Stimulated activated naive B cell treated with anti-CD40 and anti-IgM and Interleukin-4, amounts not matched to agents 10 μg/mL and 1 μg/mL and 100 μg/mL, for 72 hours (primary cell): ENCODE results near the gene RETREG1.
"Not testable (repeated sequence)": the region's sequence is repeated elsewhere in the genome, so short reads cannot be mapped to it uniquely, and the experiment has no call there.

Experiments used
- ATAC-seq, 2 donors: fragments of 150-1000 bp; cut with Tn5 transposase; replicated peaks; 2 replicates each; pipeline ENCODE4 v1.10.0; 2021; ENCODE audit warnings: moderate library complexity in 1 of 2
- DNase-seq: peaks from one replicate; pipeline ENCODE4 v3.0.0; 2021
- H3K27ac Mint-ChIP-seq: one replicate; pipeline ENCODE4 v1.8.0; 2022; ENCODE audit warnings: mild to moderate bottlenecking, mixed read lengths
- H3K27me3 Mint-ChIP-seq, 2 donors: one replicate each; pipeline ENCODE4 v1.8.0; 2022; ENCODE audit warnings: mixed read lengths in 2 of 2
- H3K36me3 Mint-ChIP-seq, 2 donors: one replicate each; pipeline ENCODE4 v1.8.0; 2022; ENCODE audit warnings: mixed read lengths in 2 of 2, mild to moderate bottlenecking in 1 of 2
- H3K4me1 Mint-ChIP-seq, 2 donors: one replicate each; pipeline ENCODE4 v1.8.0; 2022; ENCODE audit warnings: mixed read lengths in 2 of 2, mild to moderate bottlenecking in 1 of 2
- H3K4me3 Mint-ChIP-seq, 2 donors: one replicate each; pipeline ENCODE4 v1.8.0; 2022; ENCODE audit warnings: mild to moderate bottlenecking in 2 of 2, mixed read lengths in 2 of 2, moderate library complexity in 1 of 2
- H3K9me3 Mint-ChIP-seq, 2 donors: one replicate each; pipeline ENCODE4 v1.8.0; 2022; ENCODE audit warnings: mixed read lengths in 2 of 2, mild to moderate bottlenecking in 1 of 2

Gene RETREG1

GRCh38 chr5:16497546-16497945 is 119.3 kb downstream of the RETREG1 start:
- H3K27ac Mint-ChIP-seq: no peak overlapping the region
- H3K4me3 Mint-ChIP-seq: no peak overlapping the region
- DNase-seq (no peak), ATAC-seq (no peak)
- peaks cover 10 to 13% of the 10 kb centered on the region in 2 donors for H3K9me3 Mint-ChIP-seq
- H3K27me3 Mint-ChIP-seq: no peaks in the 10 kb centered on the region
- H3K4me1 Mint-ChIP-seq: peaks cover 0 to 1% of the 10 kb centered on the region in 2 donors
- H3K36me3 Mint-ChIP-seq: peaks cover 14% of the 10 kb centered on the region in 2 donors

- no peak overlapping the region for H3K4me3 Mint-ChIP-seq
- H3K27me3 Mint-ChIP-seq: no peaks in the 10 kb centered on the region
- peaks cover 0 to 1% of the 10 kb centered on the region in 2 donors for H3K4me1 Mint-ChIP-seq
- H3K9me3 Mint-ChIP-seq: peaks cover 10 to 13% of the 10 kb centered on the region in 2 donors
- H3K27ac Mint-ChIP-seq: no peak overlapping the region
- H3K36me3 Mint-ChIP-seq: peaks cover 10 to 14% of the 10 kb centered on the region in 2 donors
- ATAC-seq: no peak
- DNase-seq: no peak
Measured at GRCh38 chr5:16493261-16493660, 123.5 kb downstream of the RETREG1 start.

DNA sequence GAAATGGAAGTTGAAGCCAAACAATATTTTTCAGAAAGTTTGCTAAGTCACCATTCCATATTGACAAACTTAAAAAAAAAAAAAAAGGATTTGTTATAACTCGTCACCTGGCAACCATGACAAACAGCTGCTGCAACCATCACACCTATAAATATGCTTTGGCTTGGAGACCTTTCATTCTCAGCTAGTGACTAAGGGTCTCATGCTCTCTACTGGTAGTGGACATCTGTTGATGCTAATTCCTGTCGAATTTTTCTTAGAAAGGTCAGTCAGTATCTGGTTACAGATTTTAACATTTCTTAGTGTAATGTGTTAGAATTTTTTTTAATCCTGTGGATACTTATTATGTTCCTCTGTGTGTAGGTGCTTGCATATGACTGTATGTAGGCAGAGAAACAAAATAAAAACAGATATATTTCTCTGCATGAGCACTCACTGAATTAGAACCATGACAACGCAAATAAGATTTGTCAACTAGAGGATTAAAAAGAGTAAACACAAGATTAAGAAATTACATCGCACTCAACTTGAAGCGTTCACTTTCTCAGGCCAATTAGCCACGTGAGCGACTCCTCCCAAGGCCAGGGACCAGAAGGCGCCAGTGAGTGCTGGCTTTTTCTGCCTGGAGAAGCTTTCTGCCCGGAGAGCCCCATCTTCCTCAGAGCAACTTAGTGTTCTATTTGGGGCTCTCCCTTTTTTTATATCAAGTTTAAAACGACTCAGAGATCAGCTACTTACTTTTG is 124.2 kb downstream of the RETREG1 start:
- Mint-ChIP-seq H3K9me3 (peaks cover 10 to 13% of the 10 kb centered on the region in 2 donors), H3K27me3 (no peaks in the 10 kb centered on the region), H3K4me1 (peaks cover 0 to 1% of the 10 kb centered on the region in 2 donors), H3K36me3 (peaks cover 10 to 14% of the 10 kb centered on the region in 2 donors), H3K4me3 (no peak overlapping the region), H3K27ac (no peak overlapping the region)
- ATAC-seq (no peak), DNase-seq (no peak)

DNA sequence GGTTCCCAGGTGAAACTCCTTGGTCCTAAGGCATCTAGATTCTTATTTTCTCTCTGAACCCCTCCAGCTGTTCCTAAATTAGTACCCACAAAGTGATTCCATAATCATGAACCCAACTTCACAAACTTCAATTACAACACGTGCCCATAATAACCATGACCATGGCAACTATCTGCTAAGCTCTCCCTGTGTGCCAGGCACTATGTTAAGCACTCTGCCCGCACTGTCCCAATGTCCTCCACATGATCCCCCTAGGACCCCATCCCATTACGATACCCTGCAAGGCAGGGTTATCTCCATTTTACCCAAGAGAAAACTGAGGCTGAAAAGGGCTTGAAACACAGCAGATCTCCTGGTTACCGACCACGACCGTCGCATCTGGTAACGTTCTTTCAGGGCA is 125.9 kb downstream of the RETREG1 start:
- Mint-ChIP-seq H3K36me3 (peaks cover 10 to 11% of the 10 kb centered on the region in 2 donors), H3K27ac (no peak overlapping the region)

GRCh38 chr5:16489322-16489791 is 127.4 kb downstream of the RETREG1 start:
- DNase-seq: no peak
- peaks cover 0 to 1% of the 10 kb centered on the region in 2 donors for H3K4me1 Mint-ChIP-seq

More for the DNA sequence above, 125.9 kb downstream of the RETREG1 start:
- DNase-seq (no peak), ATAC-seq (no peak)
- Mint-ChIP-seq H3K4me1 (peaks cover 0 to 1% of the 10 kb centered on the region in 2 donors), H3K27me3 (no peaks in the 10 kb centered on the region), H3K9me3 (peaks cover 9 to 10% of the 10 kb centered on the region in 2 donors), H3K4me3 (no peak overlapping the region)

GRCh38 chr5:16487456-16487855 is 129.3 kb downstream of the RETREG1 start:
- DNase-seq: no peak
- Mint-ChIP-seq H3K36me3 (no peaks in the 10 kb centered on the region), H3K9me3 (no peaks in the 10 kb centered on the region), H3K27ac (no peak overlapping the region), H3K4me1 (no peaks in the 10 kb centered on the region), H3K27me3 (no peaks in the 10 kb centered on the region), H3K4me3 (no peak overlapping the region)
- no peak for ATAC-seq

More at GRCh38 chr5:16489322-16489791, 127.4 kb downstream of the RETREG1 start:
- Mint-ChIP-seq H3K27ac (no peak overlapping the region), H3K36me3 (peaks cover 3% of the 10 kb centered on the region in 2 donors), H3K27me3 (no peaks in the 10 kb centered on the region), H3K9me3 (peaks cover 2 to 3% of the 10 kb centered on the region in 2 donors), H3K4me3 (no peak overlapping the region)
- peak; percentile 65 to 77 for ATAC-seq

GRCh38 chr5:16486711-16487111 is 130.1 kb downstream of the RETREG1 start:
- Mint-ChIP-seq H3K27me3 (no peaks in the 10 kb centered on the region), H3K36me3 (no peaks in the 10 kb centered on the region), H3K4me3 (no peak overlapping the region), H3K9me3 (no peaks in the 10 kb centered on the region), H3K27ac (no peak overlapping the region), H3K4me1 (no peaks in the 10 kb centered on the region)
- ATAC-seq: no peak
- DNase-seq: no peak

DNA sequence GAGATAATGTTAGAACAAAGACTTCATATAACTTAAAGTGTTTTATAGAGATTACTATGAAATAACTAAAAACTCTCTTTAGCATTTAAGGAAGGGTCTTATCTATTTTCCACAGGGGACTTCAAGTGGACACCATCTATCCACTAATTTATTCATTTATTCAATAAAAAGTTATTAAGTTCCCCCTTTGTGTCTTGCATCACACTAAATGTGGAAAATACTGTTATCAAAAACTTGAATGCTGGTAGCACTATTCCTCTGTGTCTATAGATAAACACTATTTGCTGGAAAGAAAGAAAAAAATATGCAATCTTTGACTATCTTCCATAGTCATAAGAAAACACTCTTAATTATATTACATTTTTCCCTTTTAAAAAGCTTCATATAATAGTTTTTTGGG is 131.1 kb downstream of the RETREG1 start:
- Mint-ChIP-seq H3K4me3 (no peak overlapping the region), H3K27ac (no peak overlapping the region), H3K36me3 (no peaks in the 10 kb centered on the region), H3K9me3 (no peaks in the 10 kb centered on the region), H3K27me3 (no peaks in the 10 kb centered on the region), H3K4me1 (no peaks in the 10 kb centered on the region)
- DNase-seq: no peak
- ATAC-seq: no peak

- Mint-ChIP-seq H3K4me3 (no peak overlapping the region), H3K9me3 (no peaks in the 10 kb centered on the region), H3K27me3 (no peaks in the 10 kb centered on the region), H3K27ac (no peak overlapping the region), H3K36me3 (no peaks in the 10 kb centered on the region), H3K4me1 (no peaks in the 10 kb centered on the region)
- ATAC-seq (no peak), DNase-seq (no peak)
Measured at GRCh38 chr5:16484081-16484480, 132.7 kb downstream of the RETREG1 start.

- Mint-ChIP-seq H3K27me3 (no peaks in the 10 kb centered on the region), H3K4me1 (no peaks in the 10 kb centered on the region), H3K9me3 (no peaks in the 10 kb centered on the region), H3K36me3 (no peaks in the 10 kb centered on the region), H3K4me3 (no peak overlapping the region), H3K27ac (no peak overlapping the region)
- ATAC-seq (no peak), DNase-seq (no peak)
Measured at GRCh38 chr5:16483361-16483760, 133.4 kb downstream of the RETREG1 start.

DNA sequence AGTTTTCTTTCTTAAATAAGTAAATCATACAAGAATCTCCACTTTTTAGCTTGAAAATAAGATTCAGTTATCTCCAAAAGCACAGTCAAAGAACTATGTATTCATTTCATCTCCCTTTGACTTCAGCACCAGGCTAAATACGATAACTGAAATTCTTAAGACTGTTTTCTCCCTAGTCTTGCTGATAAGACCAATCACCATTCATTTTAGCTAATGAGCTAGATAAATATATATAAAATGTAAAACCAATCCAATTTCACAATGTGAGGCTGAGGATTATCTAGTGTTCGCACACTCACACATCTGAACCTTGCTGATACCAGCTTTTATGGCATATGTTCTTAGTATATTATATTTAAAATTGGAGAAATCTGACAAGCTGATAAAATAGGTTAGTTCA is 133.9 kb downstream of the RETREG1 start:
- Mint-ChIP-seq H3K27me3 (no peaks in the 10 kb centered on the region), H3K27ac (no peak overlapping the region), H3K4me1 (no peaks in the 10 kb centered on the region), H3K4me3 (no peak overlapping the region), H3K9me3 (no peaks in the 10 kb centered on the region), H3K36me3 (no peaks in the 10 kb centered on the region)
- no peak for ATAC-seq
- no peak for DNase-seq

GRCh38 chr5:16480821-16481538 is 135.8 kb downstream of the RETREG1 start:
- H3K4me1 Mint-ChIP-seq: no peaks in the 10 kb centered on the region
- no peak for ATAC-seq
- H3K27me3 Mint-ChIP-seq: no peaks in the 10 kb centered on the region

GRCh38 chr5:16480144-16480543 is 136.7 kb downstream of the RETREG1 start:
- no peak overlapping the region for H3K27ac Mint-ChIP-seq
- no peak for ATAC-seq

More at GRCh38 chr5:16480821-16481538, 135.8 kb downstream of the RETREG1 start:
- no peak for DNase-seq
- Mint-ChIP-seq H3K36me3 (no peaks in the 10 kb centered on the region), H3K9me3 (no peaks in the 10 kb centered on the region), H3K4me3 (no peak overlapping the region), H3K27ac (no peak overlapping the region)

GRCh38 chr5:16477541-16477940 is 139.3 kb downstream of the RETREG1 start:
- Mint-ChIP-seq H3K27me3 (no peaks in the 10 kb centered on the region), H3K4me1 (peaks cover 0 to 2% of the 10 kb centered on the region in 2 donors), H3K36me3 (peaks cover 2 to 9% of the 10 kb centered on the region in 2 donors), H3K4me3 (no peak overlapping the region), H3K9me3 (no peaks in the 10 kb centered on the region), H3K27ac (no peak overlapping the region)
- DNase-seq: no peak
- no peak for ATAC-seq

More at GRCh38 chr5:16480144-16480543, 136.7 kb downstream of the RETREG1 start:
- H3K4me1 Mint-ChIP-seq: no peaks in the 10 kb centered on the region
- H3K4me3 Mint-ChIP-seq: no peak overlapping the region
- H3K9me3 Mint-ChIP-seq: no peaks in the 10 kb centered on the region
- no peaks in the 10 kb centered on the region for H3K27me3 Mint-ChIP-seq
- H3K36me3 Mint-ChIP-seq: peaks cover 0 to 3% of the 10 kb centered on the region in 2 donors
- no peak for DNase-seq

DNA sequence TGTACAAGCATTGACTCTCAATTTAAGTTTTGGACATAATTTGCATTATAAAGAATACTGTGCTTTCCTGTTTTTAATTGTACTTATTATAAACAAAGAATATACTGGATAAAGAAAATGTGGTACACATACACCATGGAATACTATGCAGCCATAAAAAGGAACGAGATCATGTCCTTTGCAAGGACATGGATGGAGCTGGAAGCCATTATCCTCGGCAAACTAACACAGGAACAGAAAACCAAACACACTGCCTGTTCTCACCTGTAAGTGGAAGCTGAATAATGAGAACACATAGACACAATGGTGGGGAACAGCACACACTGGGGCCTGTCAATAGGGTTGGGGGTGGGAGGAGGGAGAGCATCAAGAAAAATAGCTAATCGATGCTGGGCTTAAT is 140.4 kb downstream of the RETREG1 start:
- DNase-seq, ATAC-seq, H3K27me3 Mint-ChIP-seq, H3K9me3 Mint-ChIP-seq, H3K36me3 Mint-ChIP-seq, H3K4me1 Mint-ChIP-seq, H3K4me3 Mint-ChIP-seq, H3K27ac Mint-ChIP-seq: not testable (repeated sequence)
